ENCODE data around the gene ZBTB40. TPM values are rescaled to one million over a fixed set of nuclear protein-coding genes. Genes with fewer than 3 reads are reported as not detected.

Gene ZBTB40
- total RNA-seq, 1 donor from 2014 or later, result 7.4 TPM

GRCh38 chr1:22508329-22508728 is 56.7 kb downstream of the ZBTB40 start:
- DNase-seq (ENCODE audit: low read depth), result no peak
- no peak for TF ChIP-seq CTCF (IDR thresholded peaks at IDR 0.05; ENCODE audit: insufficient read depth, low read length, severe bottlenecking)
- Histone ChIP-seq H3K4me3 (ENCODE audit: low read depth, low read length) (no peak overlapping the region), H3K36me3 (ENCODE audit: control insufficient read depth, insufficient read depth, low read length) (peaks cover 16% of the 10 kb centered on the region), H3K27me3 (ENCODE audit: control insufficient read depth, insufficient read depth, low read length) (no peaks in the 10 kb centered on the region)
- no peak for FAIRE-seq

DNA sequence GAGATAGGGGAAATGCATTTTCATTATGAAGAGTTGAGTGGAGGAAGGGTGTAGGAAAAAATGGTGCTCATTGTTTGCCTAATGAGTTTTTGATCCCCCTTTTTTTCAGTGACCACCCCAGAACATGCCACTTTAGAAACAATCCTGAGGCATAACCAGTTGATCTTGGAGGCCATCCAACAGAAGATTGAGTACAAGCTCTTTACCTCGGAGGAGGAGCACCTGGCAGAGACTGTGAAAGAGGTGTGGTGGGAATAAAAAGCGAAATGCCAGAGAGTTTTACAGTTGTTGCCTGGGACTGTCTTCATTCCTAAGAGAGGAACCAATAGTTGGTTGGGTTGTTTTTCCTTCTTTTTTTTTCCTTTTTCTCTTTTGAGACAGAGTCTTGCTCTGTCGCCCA is 57.3 kb downstream of the ZBTB40 start:
- Histone ChIP-seq H3K36me3 (ENCODE audit: control insufficient read depth, insufficient read depth, low read length) (peaks cover 17% of the 10 kb centered on the region), H3K27me3 (ENCODE audit: control insufficient read depth, insufficient read depth, low read length) (no peaks in the 10 kb centered on the region), H3K4me3 (ENCODE audit: low read depth, low read length) (no peak overlapping the region)
- no peak for TF ChIP-seq CTCF (IDR thresholded peaks at IDR 0.05; ENCODE audit: insufficient read depth, low read length, severe bottlenecking)
- no peak for FAIRE-seq
- no peak for DNase-seq (ENCODE audit: low read depth)

GRCh38 chr1:22509815-22510214 is 58.2 kb downstream of the ZBTB40 start:
- DNase-seq (ENCODE audit: low read depth) (peak; percentile 10), FAIRE-seq (no peak)
- Histone ChIP-seq H3K27me3 (ENCODE audit: control insufficient read depth, insufficient read depth, low read length) (no peaks in the 10 kb centered on the region), H3K4me3 (ENCODE audit: low read depth, low read length) (no peak overlapping the region), H3K36me3 (ENCODE audit: control insufficient read depth, insufficient read depth, low read length) (peaks cover 19% of the 10 kb centered on the region)
- TF ChIP-seq CTCF (IDR thresholded peaks at IDR 0.05; ENCODE audit: insufficient read depth, low read length, severe bottlenecking), result no peak

GRCh38 chr1:22512873-22513272 is 61.2 kb downstream of the ZBTB40 start:
- FAIRE-seq (no peak), DNase-seq (ENCODE audit: low read depth) (no peak)
- H3K4me3 ChIP-seq (ENCODE audit: low read depth, low read length), result no peak overlapping the region
- H3K36me3 ChIP-seq (ENCODE audit: control insufficient read depth, insufficient read depth, low read length), result peaks cover 19% of the 10 kb centered on the region
- no peaks in the 10 kb centered on the region for H3K27me3 ChIP-seq (ENCODE audit: control insufficient read depth, insufficient read depth, low read length)
- TF ChIP-seq CTCF (IDR thresholded peaks at IDR 0.05; ENCODE audit: insufficient read depth, low read length, severe bottlenecking), result no peak

DNA sequence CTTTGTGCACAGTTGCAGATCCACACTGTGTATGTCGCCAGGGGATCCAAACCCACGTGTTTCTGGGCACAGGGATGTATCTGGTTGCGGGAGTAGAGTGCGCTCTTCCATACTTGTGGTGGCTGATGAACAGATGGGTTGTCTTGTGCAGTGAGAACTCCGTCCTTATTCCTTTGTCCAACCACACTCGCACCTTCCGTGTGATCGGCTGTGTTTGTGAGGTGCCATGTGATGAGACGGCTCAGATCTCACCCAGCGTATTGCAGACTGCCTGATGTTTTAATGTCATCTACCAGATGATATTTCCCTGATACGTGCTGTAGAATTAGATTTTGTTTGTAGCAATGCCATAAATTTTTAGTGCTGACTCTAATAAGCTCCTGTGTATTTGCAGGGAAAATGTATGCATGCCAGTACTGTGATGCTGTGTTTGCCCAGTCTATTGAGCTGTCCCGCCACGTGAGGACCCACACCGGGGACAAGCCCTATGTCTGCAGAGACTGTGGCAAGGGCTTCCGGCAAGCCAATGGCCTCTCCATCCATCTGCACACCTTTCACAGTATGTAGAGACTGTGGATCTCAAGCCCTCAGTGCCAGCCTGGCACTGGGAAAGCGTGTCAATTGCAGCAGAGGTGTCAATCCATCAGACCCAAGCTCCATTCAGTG is 65.4 kb downstream of the ZBTB40 start:
- H3K27me3 ChIP-seq (ENCODE audit: control insufficient read depth, insufficient read depth, low read length), result no peaks in the 10 kb centered on the region
- peaks cover 26% of the 10 kb centered on the region for H3K36me3 ChIP-seq (ENCODE audit: control insufficient read depth, insufficient read depth, low read length)
- no peak overlapping the region for H3K4me3 ChIP-seq (ENCODE audit: low read depth, low read length)
- peak; percentile 93 for FAIRE-seq
- no peak for DNase-seq (ENCODE audit: low read depth)
- no peak for TF ChIP-seq CTCF (IDR thresholded peaks at IDR 0.05; ENCODE audit: insufficient read depth, low read length, severe bottlenecking)

DNA sequence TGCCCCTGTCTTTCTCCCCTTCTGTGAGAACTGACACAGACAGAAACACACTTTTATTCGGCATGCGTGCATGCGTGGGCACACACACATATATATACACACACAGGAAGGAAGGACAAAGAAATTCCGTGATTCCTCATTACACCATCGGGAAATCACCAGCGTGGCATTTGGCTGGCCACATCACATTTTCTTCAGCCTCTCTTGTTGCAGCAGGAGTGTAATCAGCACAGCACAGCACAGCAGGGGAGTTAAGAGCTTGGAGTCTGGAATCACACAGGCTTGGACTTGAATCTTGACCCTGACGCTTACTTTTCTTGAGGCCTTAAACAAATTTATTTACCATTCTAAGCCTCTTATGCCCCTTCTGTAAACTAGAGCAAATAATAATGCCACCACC is 66.3 kb downstream of the ZBTB40 start:
- H3K36me3 ChIP-seq (ENCODE audit: control insufficient read depth, insufficient read depth, low read length), result peaks cover 22% of the 10 kb centered on the region
- peak; percentile 27 for DNase-seq (ENCODE audit: low read depth)

More for the DNA sequence above, 66.3 kb downstream of the ZBTB40 start:
- no peak for FAIRE-seq
- no peak for TF ChIP-seq CTCF (IDR thresholded peaks at IDR 0.05; ENCODE audit: insufficient read depth, low read length, severe bottlenecking)
- no peaks in the 10 kb centered on the region for H3K27me3 ChIP-seq (ENCODE audit: control insufficient read depth, insufficient read depth, low read length)
- H3K4me3 ChIP-seq (ENCODE audit: low read depth, low read length), result no peak overlapping the region

Data from bronchial epithelial cell (primary cell).